NCI-H446 treated with DMSO at 0.1 percent for 48 hours (cell line): ENCODE data around the gene TANGO2.

ENCODE experiments used
- DNase-seq: peaks from one replicate; lab custom pipeline; 2025; lab: John Stamatoyannopoulos, UW

The TANGO2 gene

GRCh38 chr22:19995611-19996339 is 25.1 kb upstream of the TANGO2 start:
- DNase-seq = no peak

GRCh38 chr22:19996694-19997384 is 24.1 kb upstream of the TANGO2 start:
- DNase-seq = no peak

GRCh38 chr22:19997561-19998231 is 23.2 kb upstream of the TANGO2 start:
- no peak for DNase-seq

GRCh38 chr22:19998232-19998951 is 22.5 kb upstream of the TANGO2 start:
- no peak for DNase-seq

GRCh38 chr22:19998991-19999820 is 21.7 kb upstream of the TANGO2 start:
- no peak for DNase-seq

- no peak for DNase-seq
Measured at GRCh38 chr22:20000246-20001081, 20.4 kb upstream of the TANGO2 start.

- DNase-seq = no peak
Measured at GRCh38 chr22:20001082-20001638, 19.8 kb upstream of the TANGO2 start.

GRCh38 chr22:20002128-20002527 is 18.8 kb upstream of the TANGO2 start:
- no peak for DNase-seq

- DNase-seq = no peak
Measured at GRCh38 chr22:20002636-20003035, 18.3 kb upstream of the TANGO2 start.

GRCh38 chr22:20003304-20003703 is 17.6 kb upstream of the TANGO2 start:
- DNase-seq = no peak

GRCh38 chr22:20004464-20004863 is 16.4 kb upstream of the TANGO2 start:
- DNase-seq = no peak

- no peak for DNase-seq
Measured at GRCh38 chr22:20008221-20008995, 12.5 kb upstream of the TANGO2 start.

- no peak for DNase-seq
Measured at GRCh38 chr22:20009018-20009491, 11.9 kb upstream of the TANGO2 start.

- no peak for DNase-seq
Measured at GRCh38 chr22:20009582-20010306, 11.2 kb upstream of the TANGO2 start.

GRCh38 chr22:20010307-20011122 is 10.4 kb upstream of the TANGO2 start:
- no peak for DNase-seq

GRCh38 chr22:20011123-20011992 is 9.6 kb upstream of the TANGO2 start:
- no peak for DNase-seq
